ENCODE data around the gene SYNPO2. TPM values are rescaled to one million over a fixed set of nuclear protein-coding genes. Genes with fewer than 3 reads are reported as not detected.

SYNPO2 gene
- total RNA-seq, 3 donors from 2014 or later (not counting 1 experiment from before 2014, with no cell fraction given) = 0.18 to 0.85 (median 0.56) TPM

DNA sequence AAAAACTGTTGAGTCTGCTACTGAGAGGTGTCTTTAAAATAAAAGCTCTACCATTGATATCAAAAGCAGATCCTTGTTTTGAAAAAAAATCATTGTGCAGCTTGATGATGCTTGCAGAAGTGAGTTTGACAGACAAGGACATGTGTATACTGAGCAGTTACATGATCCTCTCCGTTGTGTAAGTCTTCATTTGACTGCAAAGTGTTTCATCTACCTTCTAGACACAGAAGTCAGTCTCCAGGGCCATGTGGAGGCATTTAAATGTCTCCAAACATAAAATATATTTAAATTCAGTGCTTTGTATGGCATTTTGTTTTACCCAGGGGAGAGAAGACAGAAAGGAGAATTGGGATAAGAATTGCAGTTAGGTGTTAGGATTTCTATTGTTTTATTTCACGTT lies 139.2 kb downstream of the SYNPO2 start:
- no peak for ATAC-seq
- DNase-seq = no peak
- intact Hi-C loops (cut with micrococcal nuclease) = no loop called here
- no peaks in the 10 kb centered on the region for H3K36me3 ChIP-seq (ENCODE audit: control insufficient read depth, insufficient read depth, low read length)
- Mint-ChIP-seq H3K27me3 (ENCODE audit: low read depth in 2 of 2) (peaks cover 5 to 17% of the 10 kb centered on the region in 2 donors), H3K27ac (no peak overlapping the region), H3K9me3 (no peaks in the 10 kb centered on the region), H3K4me1 (no peaks in the 10 kb centered on the region), H3K4me3 (no peak overlapping the region), H3K36me3 (no peaks in the 10 kb centered on the region)
- H3K27ac ChIP-seq (ENCODE audit: low read length) = no peak overlapping the region
- H3K4me3 ChIP-seq (ENCODE audit: low read length) = no peak overlapping the region
- no peaks in the 10 kb centered on the region for H3K4me1 ChIP-seq (ENCODE audit: control insufficient read depth, insufficient read depth, low read length)
- no peaks in the 10 kb centered on the region for H3K9me3 ChIP-seq (ENCODE audit: control insufficient read depth, insufficient read depth, low read length)
- 57% methylated on average over 2 of the region's 2 CpGs for WGBS (ENCODE audit: insufficient coverage)
- no peaks in the 10 kb centered on the region for H3K27me3 ChIP-seq (ENCODE audit: control insufficient read depth, insufficient read depth, low read length)
- TF ChIP-seq, protein P1, sequence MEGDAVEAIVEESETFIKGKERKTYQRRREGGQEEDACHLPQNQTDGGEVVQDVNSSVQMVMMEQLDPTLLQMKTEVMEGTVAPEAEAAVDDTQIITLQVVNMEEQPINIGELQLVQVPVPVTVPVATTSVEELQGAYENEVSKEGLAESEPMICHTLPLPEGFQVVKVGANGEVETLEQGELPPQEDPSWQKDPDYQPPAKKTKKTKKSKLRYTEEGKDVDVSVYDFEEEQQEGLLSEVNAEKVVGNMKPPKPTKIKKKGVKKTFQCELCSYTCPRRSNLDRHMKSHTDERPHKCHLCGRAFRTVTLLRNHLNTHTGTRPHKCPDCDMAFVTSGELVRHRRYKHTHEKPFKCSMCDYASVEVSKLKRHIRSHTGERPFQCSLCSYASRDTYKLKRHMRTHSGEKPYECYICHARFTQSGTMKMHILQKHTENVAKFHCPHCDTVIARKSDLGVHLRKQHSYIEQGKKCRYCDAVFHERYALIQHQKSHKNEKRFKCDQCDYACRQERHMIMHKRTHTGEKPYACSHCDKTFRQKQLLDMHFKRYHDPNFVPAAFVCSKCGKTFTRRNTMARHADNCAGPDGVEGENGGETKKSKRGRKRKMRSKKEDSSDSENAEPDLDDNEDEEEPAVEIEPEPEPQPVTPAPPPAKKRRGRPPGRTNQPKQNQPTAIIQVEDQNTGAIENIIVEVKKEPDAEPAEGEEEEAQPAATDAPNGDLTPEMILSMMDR (IDR thresholded peaks at IDR 0.05) = no peak

DNA sequence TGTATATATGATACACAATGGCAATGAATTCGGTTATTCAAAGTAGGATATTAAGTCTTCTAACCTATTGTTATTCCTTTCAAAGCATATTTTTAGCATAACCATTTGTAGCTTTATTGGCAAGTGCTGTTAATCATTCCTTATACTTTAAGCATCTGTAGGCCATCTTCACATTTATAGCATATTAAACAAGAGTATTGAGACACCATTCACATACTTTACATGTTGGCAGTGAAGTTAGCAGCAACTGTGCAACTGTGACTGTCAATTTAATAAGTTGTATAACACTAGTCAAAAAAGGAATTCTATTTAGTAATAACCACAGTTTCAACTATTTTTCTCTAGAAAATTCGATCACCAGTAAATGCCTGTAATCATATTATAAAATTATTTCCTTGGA lies 139.6 kb downstream of the SYNPO2 start:
- TF ChIP-seq, protein P1 (IDR thresholded peaks at IDR 0.05) = no peak
- peaks cover 5 to 15% of the 10 kb centered on the region in 2 donors for H3K27me3 Mint-ChIP-seq (ENCODE audit: low read depth in 2 of 2)
- no CpG with 5 or more reads among the region's 2 CpGs for WGBS (ENCODE audit: insufficient coverage)
- no peak overlapping the region for H3K27ac Mint-ChIP-seq
- Histone ChIP-seq H3K36me3 (ENCODE audit: control insufficient read depth, insufficient read depth, low read length) (no peaks in the 10 kb centered on the region), H3K9me3 (ENCODE audit: control insufficient read depth, insufficient read depth, low read length) (no peaks in the 10 kb centered on the region), H3K27ac (ENCODE audit: low read length) (no peak overlapping the region), H3K27me3 (ENCODE audit: control insufficient read depth, insufficient read depth, low read length) (no peaks in the 10 kb centered on the region), H3K4me3 (ENCODE audit: low read length) (no peak overlapping the region), H3K4me1 (ENCODE audit: control insufficient read depth, insufficient read depth, low read length) (no peaks in the 10 kb centered on the region)
- intact Hi-C loops (cut with micrococcal nuclease) = no loop called here
- no peak for DNase-seq
- no peak for ATAC-seq
- H3K4me3 Mint-ChIP-seq = no peak overlapping the region
- H3K9me3 Mint-ChIP-seq = no peaks in the 10 kb centered on the region
- H3K36me3 Mint-ChIP-seq = no peaks in the 10 kb centered on the region
- no peaks in the 10 kb centered on the region for H3K4me1 Mint-ChIP-seq

DNA sequence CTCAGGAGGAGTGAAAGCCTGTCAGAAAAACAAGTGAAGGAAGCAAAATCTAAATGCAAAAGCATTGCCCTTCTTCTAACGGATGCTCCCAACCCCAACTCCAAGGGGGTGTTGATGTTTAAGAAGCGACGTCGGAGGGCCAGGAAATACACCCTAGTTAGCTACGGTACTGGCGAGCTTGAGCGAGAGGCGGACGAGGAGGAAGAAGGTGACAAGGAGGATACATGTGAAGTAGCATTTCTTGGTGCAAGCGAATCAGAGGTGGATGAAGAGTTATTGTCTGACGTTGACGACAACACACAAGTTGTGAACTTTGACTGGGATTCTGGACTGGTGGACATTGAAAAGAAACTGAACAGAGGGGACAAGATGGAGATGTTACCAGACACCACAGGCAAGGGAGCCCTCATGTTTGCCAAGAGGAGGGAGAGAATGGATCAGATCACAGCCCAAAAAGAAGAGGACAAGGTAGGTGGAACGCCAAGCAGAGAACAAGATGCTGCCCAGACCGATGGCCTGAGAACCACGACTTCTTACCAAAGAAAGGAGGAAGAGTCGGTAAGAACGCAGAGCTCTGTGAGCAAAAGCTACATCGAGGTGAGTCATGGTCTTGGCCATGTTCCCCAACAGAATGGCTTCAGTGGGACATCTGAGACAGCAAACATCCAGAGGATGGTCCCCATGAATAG lies 141.3 kb downstream of the SYNPO2 start:
- H3K36me3 ChIP-seq (ENCODE audit: control insufficient read depth, insufficient read depth, low read length) = no peaks in the 10 kb centered on the region
- H3K27ac Mint-ChIP-seq = no peak overlapping the region
- no peak overlapping the region for H3K27ac ChIP-seq (ENCODE audit: low read length)
- WGBS (ENCODE audit: insufficient coverage) = 92% methylated on average over 18 of the region's 18 CpGs
- ATAC-seq = no peak
- TF ChIP-seq, protein P1 (IDR thresholded peaks at IDR 0.05) = no peak
- H3K36me3 Mint-ChIP-seq = no peaks in the 10 kb centered on the region
- no peaks in the 10 kb centered on the region for H3K4me1 Mint-ChIP-seq
- DNase-seq = no peak
- H3K27me3 ChIP-seq (ENCODE audit: control insufficient read depth, insufficient read depth, low read length) = no peaks in the 10 kb centered on the region
- H3K4me3 Mint-ChIP-seq = no peak overlapping the region
- intact Hi-C loops (cut with micrococcal nuclease) = no loop called here
- no peak overlapping the region for H3K4me3 ChIP-seq (ENCODE audit: low read length)
- H3K9me3 ChIP-seq (ENCODE audit: control insufficient read depth, insufficient read depth, low read length) = no peaks in the 10 kb centered on the region
- no peaks in the 10 kb centered on the region for H3K9me3 Mint-ChIP-seq
- peaks cover 5 to 22% of the 10 kb centered on the region in 2 donors for H3K27me3 Mint-ChIP-seq (ENCODE audit: low read depth in 2 of 2)
- no peaks in the 10 kb centered on the region for H3K4me1 ChIP-seq (ENCODE audit: control insufficient read depth, insufficient read depth, low read length)

DNA sequence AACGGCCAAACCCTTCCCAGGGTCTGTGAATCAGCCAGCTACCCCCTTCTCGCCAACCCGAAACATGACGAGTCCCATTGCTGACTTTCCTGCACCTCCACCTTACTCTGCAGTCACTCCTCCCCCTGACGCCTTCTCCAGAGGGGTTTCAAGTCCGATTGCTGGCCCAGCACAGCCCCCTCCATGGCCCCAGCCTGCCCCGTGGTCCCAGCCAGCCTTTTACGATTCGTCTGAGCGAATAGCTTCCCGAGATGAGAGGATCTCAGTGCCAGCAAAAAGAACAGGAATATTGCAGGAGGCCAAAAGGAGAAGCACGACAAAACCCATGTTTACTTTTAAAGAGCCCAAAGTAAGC lies 141.9 kb downstream of the SYNPO2 start:
- WGBS (ENCODE audit: insufficient coverage) = 85% methylated on average over 12 of the region's 12 CpGs
- H3K36me3 Mint-ChIP-seq = no peaks in the 10 kb centered on the region
- Histone ChIP-seq H3K4me1 (ENCODE audit: control insufficient read depth, insufficient read depth, low read length) (no peaks in the 10 kb centered on the region), H3K36me3 (ENCODE audit: control insufficient read depth, insufficient read depth, low read length) (no peaks in the 10 kb centered on the region), H3K27ac (ENCODE audit: low read length) (no peak overlapping the region), H3K9me3 (ENCODE audit: control insufficient read depth, insufficient read depth, low read length) (no peaks in the 10 kb centered on the region), H3K27me3 (ENCODE audit: control insufficient read depth, insufficient read depth, low read length) (no peaks in the 10 kb centered on the region), H3K4me3 (ENCODE audit: low read length) (no peak overlapping the region)
- TF ChIP-seq, protein P1 (IDR thresholded peaks at IDR 0.05) = no peak
- no peak overlapping the region for H3K4me3 Mint-ChIP-seq
- no peak overlapping the region for H3K27ac Mint-ChIP-seq
- DNase-seq = no peak
- no peaks in the 10 kb centered on the region for H3K9me3 Mint-ChIP-seq
- H3K4me1 Mint-ChIP-seq = no peaks in the 10 kb centered on the region
- intact Hi-C loops (cut with micrococcal nuclease) = no loop called here
- H3K27me3 Mint-ChIP-seq (ENCODE audit: low read depth in 2 of 2) = peaks cover 5 to 22% of the 10 kb centered on the region in 2 donors
- no peak for ATAC-seq

Data from natural killer cell (primary cell).